Progenitor cell of endocrine pancreas (in vitro differentiated cells): Measurements from ENCODE around the gene EXD3. TPM values are rescaled to one million over a fixed set of nuclear protein-coding genes. Genes with fewer than 3 reads are reported as not detected.

Experiments used
- DNase-seq: peaks from one replicate; pipeline ENCODE4 v3.0.0; 2021; ENCODE audit warnings: low spot score; ENCODE audit not compliant: unreplicated experiment
- H3K27ac Mint-ChIP-seq: 2 replicates; pipeline ENCODE4 v1.8.0; 2021; ENCODE audit warnings: mild to moderate bottlenecking, moderate library complexity, mixed read lengths
- H3K27me3 Mint-ChIP-seq: 2 replicates; pipeline ENCODE4 v1.8.0; 2021; ENCODE audit warnings: mixed read lengths
- H3K36me3 Mint-ChIP-seq: 2 replicates; pipeline ENCODE4 v1.8.0; 2022; ENCODE audit warnings: mixed read lengths; ENCODE audit not compliant: insufficient read depth
- H3K4me1 Mint-ChIP-seq: 2 replicates; pipeline ENCODE4 v1.8.0; 2021; ENCODE audit warnings: low read depth, mixed read lengths
- H3K4me3 Mint-ChIP-seq: 2 replicates; pipeline ENCODE4 v1.8.0; 2021; ENCODE audit warnings: low read depth, mild to moderate bottlenecking, moderate library complexity, mixed read lengths
- H3K9me3 Mint-ChIP-seq: 2 replicates; pipeline ENCODE4 v1.8.0; 2021; ENCODE audit warnings: low read depth, mixed read lengths
- total RNA-seq: library from RNA; stranded (reverse); gene quantifications from 2 replicates; pipeline ENCODE4 v1.2.1, GENCODE V29; 2021
- TF ChIP-seq, protein P1 (sequence below): fragments of 200-600 bp; sonication (generic); IDR thresholded peaks from one replicate; pipeline ENCODE4 v1.5.0; 2021; ENCODE audit warnings: antibody characterized with exemption, mild to moderate bottlenecking; ENCODE audit not compliant: unreplicated experiment

EXD3 gene
- total RNA-seq, 1 donor from 2014 or later = 31.7 TPM

DNA sequence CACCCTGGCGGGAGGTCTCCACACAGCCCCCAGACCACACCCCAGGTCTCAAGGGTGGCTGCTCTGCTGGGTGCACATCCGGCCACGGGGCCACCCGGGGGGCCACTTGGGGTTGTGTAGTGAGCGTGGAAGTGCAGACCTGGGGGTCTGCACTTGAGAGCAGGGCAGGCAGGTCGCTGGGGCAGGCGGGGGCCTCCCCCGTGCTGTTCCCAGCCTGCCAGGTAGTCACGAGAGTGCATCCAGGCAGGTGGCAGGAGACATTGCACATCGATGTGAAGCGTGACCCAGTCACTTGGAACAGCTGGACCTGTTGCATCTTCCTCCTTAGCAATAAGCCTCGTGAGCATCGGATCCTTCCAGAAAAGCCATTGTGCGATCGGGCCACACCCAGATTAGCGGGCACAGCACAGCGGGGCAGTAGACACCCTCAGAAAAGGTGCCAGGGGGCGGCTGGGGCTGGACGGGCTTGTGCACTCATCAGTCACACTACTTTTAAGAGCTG, 23.0 kb upstream of the EXD3 start:
- Mint-ChIP-seq H3K27ac (no peak overlapping the region), H3K36me3 (no peaks in the 10 kb centered on the region), H3K27me3 (peaks cover 8% of the 10 kb centered on the region), H3K4me3 (no peak overlapping the region), H3K4me1 (peaks cover 7% of the 10 kb centered on the region), H3K9me3 (no peaks in the 10 kb centered on the region)
- TF ChIP-seq, protein P1, sequence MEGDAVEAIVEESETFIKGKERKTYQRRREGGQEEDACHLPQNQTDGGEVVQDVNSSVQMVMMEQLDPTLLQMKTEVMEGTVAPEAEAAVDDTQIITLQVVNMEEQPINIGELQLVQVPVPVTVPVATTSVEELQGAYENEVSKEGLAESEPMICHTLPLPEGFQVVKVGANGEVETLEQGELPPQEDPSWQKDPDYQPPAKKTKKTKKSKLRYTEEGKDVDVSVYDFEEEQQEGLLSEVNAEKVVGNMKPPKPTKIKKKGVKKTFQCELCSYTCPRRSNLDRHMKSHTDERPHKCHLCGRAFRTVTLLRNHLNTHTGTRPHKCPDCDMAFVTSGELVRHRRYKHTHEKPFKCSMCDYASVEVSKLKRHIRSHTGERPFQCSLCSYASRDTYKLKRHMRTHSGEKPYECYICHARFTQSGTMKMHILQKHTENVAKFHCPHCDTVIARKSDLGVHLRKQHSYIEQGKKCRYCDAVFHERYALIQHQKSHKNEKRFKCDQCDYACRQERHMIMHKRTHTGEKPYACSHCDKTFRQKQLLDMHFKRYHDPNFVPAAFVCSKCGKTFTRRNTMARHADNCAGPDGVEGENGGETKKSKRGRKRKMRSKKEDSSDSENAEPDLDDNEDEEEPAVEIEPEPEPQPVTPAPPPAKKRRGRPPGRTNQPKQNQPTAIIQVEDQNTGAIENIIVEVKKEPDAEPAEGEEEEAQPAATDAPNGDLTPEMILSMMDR = no peak
- no peak for DNase-seq

DNA sequence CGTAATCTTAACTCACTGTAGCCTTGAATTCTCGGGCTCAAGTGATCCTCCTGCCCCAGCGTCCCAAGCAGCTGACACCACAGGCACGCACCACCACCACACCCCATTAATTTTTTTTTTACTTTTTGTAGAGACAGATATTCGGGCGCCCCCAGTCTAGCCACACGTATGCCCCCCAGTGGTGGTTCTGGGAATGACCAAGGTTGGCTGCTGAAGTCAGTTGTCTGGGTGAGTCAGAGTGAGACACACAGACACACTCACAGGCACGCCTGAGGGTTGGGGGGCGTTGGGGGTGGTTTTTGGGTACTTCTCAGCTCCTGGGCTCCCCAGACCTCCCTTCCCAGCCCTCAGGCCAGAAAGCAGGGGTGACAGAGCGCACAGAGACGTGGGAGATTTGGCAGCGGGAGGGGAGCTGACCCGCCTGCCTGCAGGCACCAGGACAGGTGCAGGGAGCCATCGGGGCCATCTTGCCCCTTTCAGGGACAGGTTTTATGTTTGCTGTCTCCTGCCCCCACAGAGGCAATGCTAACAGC, 22.4 kb upstream of the EXD3 start:
- Mint-ChIP-seq H3K36me3 (no peaks in the 10 kb centered on the region), H3K4me3 (peak overlapping the region; percentile 51), H3K4me1 (peaks cover 7% of the 10 kb centered on the region), H3K27me3 (peaks cover 8% of the 10 kb centered on the region), H3K9me3 (no peaks in the 10 kb centered on the region), H3K27ac (peak overlapping the region; percentile 65)
- DNase-seq = peak; percentile 72
- TF ChIP-seq, protein P1 = peak; percentile 80

DNA sequence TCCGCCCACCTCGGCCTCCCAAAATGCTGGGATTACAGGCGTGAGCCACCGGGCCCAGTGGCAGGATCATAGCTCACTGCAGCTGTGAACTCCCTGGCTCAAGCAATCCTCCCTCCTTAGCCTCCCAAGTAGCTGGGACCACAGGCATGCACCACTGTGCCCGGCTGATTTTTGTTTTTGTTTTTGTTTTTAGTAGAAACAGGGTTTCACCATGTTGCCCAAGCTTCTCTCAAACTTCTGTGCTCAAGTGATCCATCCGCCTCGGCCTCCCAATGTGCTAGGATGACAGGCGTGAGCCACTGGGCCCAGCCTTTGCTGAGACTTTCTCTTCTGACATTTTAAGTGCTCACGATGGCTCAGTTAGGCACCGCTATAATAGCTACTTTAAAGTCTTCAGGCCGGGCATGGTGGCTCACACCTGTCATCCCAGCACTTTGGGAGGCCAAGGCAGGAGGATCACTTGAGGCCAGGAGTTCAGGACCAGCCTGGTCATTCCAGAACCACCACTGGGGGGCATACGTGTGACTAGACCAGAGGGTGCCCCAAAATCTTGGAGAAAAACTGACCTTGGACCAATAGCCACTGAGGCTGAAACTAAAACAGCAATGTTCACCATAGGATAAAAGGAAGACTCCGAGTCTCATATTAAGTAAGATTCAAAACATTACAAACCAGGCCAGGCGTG, 21.3 kb upstream of the EXD3 start:
- Mint-ChIP-seq H3K36me3 (no peaks in the 10 kb centered on the region), H3K4me3 (no peak overlapping the region), H3K27ac (peak overlapping the region; percentile 79), H3K27me3 (peaks cover 8% of the 10 kb centered on the region), H3K9me3 (no peaks in the 10 kb centered on the region), H3K4me1 (peaks cover 8% of the 10 kb centered on the region)
- DNase-seq = no peak
- TF ChIP-seq, protein P1 = no peak

DNA sequence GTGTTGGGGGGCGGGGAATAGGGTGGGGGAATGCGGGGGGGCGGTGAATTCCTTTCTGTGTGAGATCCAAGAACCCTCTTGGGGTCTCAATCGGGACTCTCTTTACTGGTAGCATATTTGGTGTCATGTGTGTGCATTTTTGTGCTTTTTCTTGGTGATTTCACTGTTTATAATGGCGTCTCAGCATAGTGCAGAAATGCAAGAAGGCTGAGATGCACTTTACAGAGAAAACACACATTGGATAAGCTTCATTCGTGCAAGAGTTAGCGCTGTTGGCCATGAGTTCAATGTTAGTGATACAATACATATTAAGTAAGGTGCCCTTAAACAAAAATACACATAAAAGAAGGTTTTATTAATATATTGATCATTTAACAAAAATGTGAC, 19.0 kb upstream of the EXD3 start:
- Mint-ChIP-seq H3K9me3 (no peaks in the 10 kb centered on the region), H3K27me3 (peaks cover 5% of the 10 kb centered on the region), H3K27ac (peak overlapping the region; percentile 77), H3K4me3 (peak overlapping the region; percentile 74), H3K36me3 (no peaks in the 10 kb centered on the region), H3K4me1 (peaks cover 7% of the 10 kb centered on the region)
- DNase-seq = no peak
- TF ChIP-seq, protein P1 = no peak

DNA sequence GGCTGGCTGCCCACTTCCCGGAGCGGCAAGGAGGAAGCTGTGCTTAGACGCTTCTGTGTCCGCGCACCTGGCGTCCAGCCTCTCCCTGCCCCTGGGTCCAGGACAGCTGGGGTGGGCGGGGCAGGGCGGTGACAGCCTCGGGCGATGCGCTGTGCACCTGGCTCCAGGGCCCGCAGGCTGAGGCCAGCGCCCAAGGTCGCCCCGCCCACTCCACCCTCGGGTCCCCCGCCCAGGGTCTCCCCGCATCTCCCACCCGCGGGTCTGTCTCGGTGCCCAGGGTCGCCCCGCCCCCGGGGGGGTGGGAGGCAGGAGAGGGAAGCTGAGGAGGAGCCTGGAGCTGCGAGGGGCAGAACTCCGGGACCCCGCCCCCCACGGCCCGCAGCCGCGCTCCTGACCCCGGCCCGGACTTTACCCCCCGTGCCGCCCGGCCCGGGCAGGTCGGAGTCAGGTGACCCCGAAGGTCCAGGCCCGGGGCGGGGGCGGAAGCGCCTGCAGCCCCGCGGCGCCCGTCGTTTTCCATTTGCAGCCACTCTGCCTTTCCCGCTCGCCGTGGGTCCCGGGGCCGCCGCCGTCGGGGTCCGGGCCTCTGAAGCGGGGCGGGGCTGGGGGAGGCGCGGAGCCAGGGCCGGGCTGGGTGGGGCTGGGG, 18.4 kb upstream of the EXD3 start, which contains the start of gene ENTPD8:
Gene ENTPD8, minus strand, starts transcription at position 69 of the 646 bp plus-strand sequence. CDS start 3,072 bp downstream, outside the sequence.
- Mint-ChIP-seq H3K4me3 (peak within 1 kb of the TSS; percentile 74), H3K27ac (peak within 1 kb of the TSS; percentile 77), H3K9me3 (no peaks in the 10 kb centered on the region), H3K4me1 (peaks cover 7% of the 10 kb centered on the region), H3K36me3 (no peaks in the 10 kb centered on the region), H3K27me3 (peaks cover 5% of the 10 kb centered on the region)
- peak; percentile 83 for DNase-seq
- TF ChIP-seq, protein P1 = no peak
